Liver (tissue), 9 donors: Measurements from ENCODE around the gene ZNF770. TPM values are rescaled to one million over a fixed set of nuclear protein-coding genes. Genes with fewer than 3 reads are reported as not detected.
"Not testable (repeated sequence)": the region's sequence is repeated elsewhere in the genome, so short reads cannot be mapped to it uniquely, and the experiment has no call there.

Experiments
- DNase-seq: peaks from one replicate; pipeline ENCODE4 v3.0.0-alpha.2; 2017; ENCODE audit warnings: low spot score
- H3K27ac ChIP-seq, 2 donors: one replicate each; pipeline ENCODE4 v1.7.0; 2013; ENCODE audit warnings: inconsistent platforms in 2 of 2, low read length in 2 of 2, control low read depth in 1 of 2, low read depth in 1 of 2, mild to moderate bottlenecking in 1 of 2
- H3K27me3 ChIP-seq, 4 donors: one replicate each; pipeline versions ENCODE4 v1.6.1 to v1.7.0; 2013; ENCODE audit warnings: low read length in 3 of 4, inconsistent platforms in 1 of 4, mild to moderate bottlenecking in 1 of 4, moderate library complexity in 1 of 4; ENCODE audit not compliant: control insufficient read depth in 4 of 4, insufficient read depth in 4 of 4
- H3K36me3 ChIP-seq, 4 donors: one replicate each; pipeline versions ENCODE4 v1.6.1 to v1.7.0; 2013; ENCODE audit warnings: low read length in 3 of 4, mild to moderate bottlenecking in 3 of 4, low read depth in 1 of 4, moderate library complexity in 1 of 4; ENCODE audit not compliant: control insufficient read depth in 4 of 4, insufficient read depth in 3 of 4
- H3K4me1 ChIP-seq, 4 donors: one replicate each; pipeline versions ENCODE4 v1.6.1 to v1.7.0; 2013; ENCODE audit warnings: low read length in 3 of 4, mild to moderate bottlenecking in 3 of 4, moderate library complexity in 1 of 4; ENCODE audit not compliant: control insufficient read depth in 4 of 4, insufficient read depth in 4 of 4
- H3K4me3 ChIP-seq, 3 donors: one replicate each; pipeline versions ENCODE4 v1.6.1 to v1.7.0; 2013; ENCODE audit warnings: low read length in 3 of 3, control low read depth in 1 of 3, low read depth in 1 of 3, mild to moderate bottlenecking in 1 of 3
- H3K9ac ChIP-seq, 2 donors: one replicate each; pipeline ENCODE4 v1.7.0; 2013; ENCODE audit warnings: low read length in 2 of 2, mild to moderate bottlenecking in 2 of 2, moderate library complexity in 2 of 2, control low read depth in 1 of 2, low read depth in 1 of 2
- H3K9me3 ChIP-seq, 4 donors: one replicate each; pipeline versions ENCODE4 v1.6.1 to v1.7.0; 2013; ENCODE audit warnings: low read length in 3 of 4; ENCODE audit not compliant: control insufficient read depth in 4 of 4
- FOXA1 ChIP-seq: IDR thresholded peaks from 2 replicates; pipeline ENCODE4 v1.6.1; 2016; ENCODE audit warnings: antibody characterized with exemption
- GABPA ChIP-seq, 2 donors: IDR thresholded peaks in 1 of 2; conservative IDR thresholded peaks in 1 of 2; 2 replicates each; pipeline ENCODE4 v1.6.1; 2016; ENCODE audit warnings: antibody characterized with exemption in 2 of 2, mild to moderate bottlenecking in 1 of 2, moderate library complexity in 1 of 2
- HNF4A ChIP-seq, 2 donors: conservative IDR thresholded peaks; 2 replicates each; pipeline ENCODE4 v1.6.1; 2016; ENCODE audit warnings: antibody characterized with exemption in 2 of 2, mild to moderate bottlenecking in 2 of 2
- HNF4G ChIP-seq: IDR thresholded peaks from 2 replicates; pipeline ENCODE4 v1.6.1; 2016; ENCODE audit warnings: antibody characterized with exemption
- NR2F2 ChIP-seq: IDR thresholded peaks from 2 replicates; pipeline ENCODE4 v1.6.1; 2016; ENCODE audit warnings: antibody characterized with exemption
- RAD21 ChIP-seq, 2 donors: IDR thresholded peaks; 2 replicates each; pipeline ENCODE4 v1.6.1; 2016; ENCODE audit warnings: antibody characterized with exemption in 2 of 2, mild to moderate bottlenecking in 2 of 2
- SP1 ChIP-seq: IDR thresholded peaks from 2 replicates; pipeline ENCODE4 v1.6.1; 2018; ENCODE audit warnings: antibody characterized with exemption, mild to moderate bottlenecking
- WGBS: extraction: QIAGEN DNeasy Blood & Tissue Kit; methylation state at CpG from one replicate; pipeline ENCODE4 v1.1.7; 2013; 5-methylcytosine and 5-hydroxymethylcytosine counted together
- polyA plus RNA-seq, 2 donors: library from polyadenylated mRNA; stranded (reverse) in 1 of 2; unstranded in 1 of 2; fragments of 200-250 nt in 1 of 2; fragments of >200 nt in 1 of 2; fragmentation: Nextera tagmentation in 1 of 2; extraction: Ambion mirVana in 1 of 2; gene quantifications; one replicate each; pipeline versions ENCODE4 v1.2.1 to v1.2.3, GENCODE V29; 2013 to 2015
- total RNA-seq, 2 donors: library from RNA; depleted of rRNA; stranded (reverse); fragments of >200 nt; gene quantifications; one replicate each; pipeline ENCODE4 v1.2.3, GENCODE V29; 2014
- TF ChIP-seq, protein P1 (sequence below): IDR thresholded peaks from 2 replicates; pipeline ENCODE4 v1.6.1; 2016; ENCODE audit warnings: antibody characterized with exemption, mild to moderate bottlenecking
- TF ChIP-seq, protein P2 (sequence below): IDR thresholded peaks from 2 replicates; pipeline ENCODE4 v1.6.1; 2016; ENCODE audit warnings: antibody characterized with exemption
- donor health status: healthy.
- donor health status: healthy.
- donor health status: healthy.
- donor health status: healthy.
- donor health status: healthy.

The ZNF770 gene
- total and polyA plus RNA-seq, 4 donors, result 9.3 to 74.4 (median 28.5) TPM

DNA sequence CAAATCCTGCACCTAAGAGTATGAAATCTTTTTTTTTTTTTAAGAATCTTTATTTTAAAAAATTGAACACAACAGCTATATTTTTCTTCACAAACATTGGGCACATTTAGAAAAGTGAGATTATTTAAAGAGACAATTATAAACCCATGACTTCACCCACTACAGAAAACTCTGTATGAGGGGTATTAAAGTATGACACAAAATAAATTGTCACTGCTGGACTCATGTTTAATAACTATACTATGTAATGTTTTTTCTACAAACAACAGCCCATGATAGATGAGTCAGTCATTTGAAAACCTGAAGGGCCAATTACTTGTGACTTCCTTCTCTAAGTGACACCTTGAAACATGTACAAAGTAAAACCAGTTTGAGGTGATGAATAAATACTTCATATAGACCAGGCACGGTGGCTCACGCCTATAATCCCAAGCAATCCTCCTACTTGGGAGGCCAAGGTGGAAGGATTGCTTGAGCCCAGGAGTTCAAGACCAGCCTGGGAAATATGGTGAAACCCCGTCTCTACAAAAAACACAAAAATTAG lies 54.6 kb downstream of the ZNF770 start:
- H3K9me3 ChIP-seq, result no peaks in the 10 kb centered on the region
- 94% methylated on average over 3 of the region's 3 CpGs for WGBS
- no peak overlapping the region for H3K27ac ChIP-seq
- no peak for DNase-seq
- H3K36me3 ChIP-seq, result peaks cover 9 to 55% (median 37%) of the 10 kb centered on the region in 4 donors
- no peaks in the 10 kb centered on the region for H3K4me1 ChIP-seq
- no peak overlapping the region for H3K4me3 ChIP-seq
- H3K27me3 ChIP-seq, result no peaks in the 10 kb centered on the region
- TF ChIP-seq HNF4A (conservative IDR thresholded peaks at IDR 0.05) (no peak), GABPA (IDR thresholded peaks at IDR 0.05 in 1 of 2, conservative IDR thresholded peaks at IDR 0.05 in 1 of 2) (no peak), SP1 (no peak), RAD21 (IDR thresholded peaks at IDR 0.05) (no peak), HNF4G (no peak), FOXA1 (no peak), NR2F2 (no peak)
- TF ChIP-seq, protein P1, sequence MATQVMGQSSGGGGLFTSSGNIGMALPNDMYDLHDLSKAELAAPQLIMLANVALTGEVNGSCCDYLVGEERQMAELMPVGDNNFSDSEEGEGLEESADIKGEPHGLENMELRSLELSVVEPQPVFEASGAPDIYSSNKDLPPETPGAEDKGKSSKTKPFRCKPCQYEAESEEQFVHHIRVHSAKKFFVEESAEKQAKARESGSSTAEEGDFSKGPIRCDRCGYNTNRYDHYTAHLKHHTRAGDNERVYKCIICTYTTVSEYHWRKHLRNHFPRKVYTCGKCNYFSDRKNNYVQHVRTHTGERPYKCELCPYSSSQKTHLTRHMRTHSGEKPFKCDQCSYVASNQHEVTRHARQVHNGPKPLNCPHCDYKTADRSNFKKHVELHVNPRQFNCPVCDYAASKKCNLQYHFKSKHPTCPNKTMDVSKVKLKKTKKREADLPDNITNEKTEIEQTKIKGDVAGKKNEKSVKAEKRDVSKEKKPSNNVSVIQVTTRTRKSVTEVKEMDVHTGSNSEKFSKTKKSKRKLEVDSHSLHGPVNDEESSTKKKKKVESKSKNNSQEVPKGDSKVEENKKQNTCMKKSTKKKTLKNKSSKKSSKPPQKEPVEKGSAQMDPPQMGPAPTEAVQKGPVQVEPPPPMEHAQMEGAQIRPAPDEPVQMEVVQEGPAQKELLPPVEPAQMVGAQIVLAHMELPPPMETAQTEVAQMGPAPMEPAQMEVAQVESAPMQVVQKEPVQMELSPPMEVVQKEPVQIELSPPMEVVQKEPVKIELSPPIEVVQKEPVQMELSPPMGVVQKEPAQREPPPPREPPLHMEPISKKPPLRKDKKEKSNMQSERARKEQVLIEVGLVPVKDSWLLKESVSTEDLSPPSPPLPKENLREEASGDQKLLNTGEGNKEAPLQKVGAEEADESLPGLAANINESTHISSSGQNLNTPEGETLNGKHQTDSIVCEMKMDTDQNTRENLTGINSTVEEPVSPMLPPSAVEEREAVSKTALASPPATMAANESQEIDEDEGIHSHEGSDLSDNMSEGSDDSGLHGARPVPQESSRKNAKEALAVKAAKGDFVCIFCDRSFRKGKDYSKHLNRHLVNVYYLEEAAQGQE, result no peak
- TF ChIP-seq, protein P2, sequence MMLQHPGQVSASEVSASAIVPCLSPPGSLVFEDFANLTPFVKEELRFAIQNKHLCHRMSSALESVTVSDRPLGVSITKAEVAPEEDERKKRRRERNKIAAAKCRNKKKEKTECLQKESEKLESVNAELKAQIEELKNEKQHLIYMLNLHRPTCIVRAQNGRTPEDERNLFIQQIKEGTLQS, result no peak
- H3K9ac ChIP-seq, result no peak overlapping the region

DNA sequence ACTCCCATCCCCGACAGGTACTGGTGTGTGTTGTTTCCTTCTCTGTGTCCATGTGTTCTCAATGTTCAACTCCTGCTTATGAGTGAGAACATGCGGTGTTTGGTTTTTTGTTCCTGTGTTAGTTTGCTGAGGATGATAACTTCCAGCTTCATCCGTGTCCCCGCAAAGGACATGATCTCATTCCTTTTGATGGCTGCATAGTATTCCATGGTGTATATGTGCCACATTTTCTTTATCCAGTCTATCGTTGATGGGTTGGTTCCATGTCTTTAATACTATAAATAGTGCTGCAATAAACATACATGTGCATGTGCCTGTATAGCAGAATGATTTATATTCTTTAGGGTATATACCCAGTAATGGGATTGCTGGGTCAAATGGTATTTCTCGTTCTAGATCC lies 59.7 kb downstream of the ZNF770 start:
- H3K4me3 ChIP-seq, H3K9ac ChIP-seq, H3K9me3 ChIP-seq, DNase-seq, H3K4me1 ChIP-seq, H3K27me3 ChIP-seq, H3K27ac ChIP-seq: not testable (repeated sequence)
- WGBS, result 98% methylated on average over 6 of the region's 6 CpGs
- H3K36me3 ChIP-seq, result peaks cover 11 to 58% (median 32%) of the 10 kb centered on the region in 4 donors

Other genes with a start within 250 kb of the ZNF770 start
- gene GJD2, start 233.3 kb downstream of the ZNF770 start, total RNA-seq, result not detected
- gene GJD2, start 233.3 kb downstream of the ZNF770 start, polyA plus RNA-seq, result not detected
- under 1 TPM in 1 of 2 donors, not detected in 1; 0.08 TPM for gene ACTC1, start 192.7 kb downstream of the ZNF770 start, total RNA-seq
- under 1 TPM in 1 of 2 donors, not detected in 1; 0.89 TPM for gene ACTC1, start 192.7 kb downstream of the ZNF770 start, polyA plus RNA-seq
- 10 to 100 TPM; 11.6 to 14.3 TPM for gene AQR, start 18.5 kb downstream of the ZNF770 start, total RNA-seq
- gene AQR, start 18.5 kb downstream of the ZNF770 start, polyA plus RNA-seq, result 1 to 10 TPM; 3.4 to 5.8 TPM
- gene NANOGP8, start 97.0 kb upstream of the ZNF770 start, total RNA-seq, result under 1 TPM in 1 of 2 donors, not detected in 1; 0.17 TPM
- not detected for gene NANOGP8, start 97.0 kb upstream of the ZNF770 start, polyA plus RNA-seq